Measurements from ENCODE around the gene DAB1.
"Not testable (repeated sequence)": the region's sequence is repeated elsewhere in the genome, so short reads cannot be mapped to it uniquely, and the experiment has no call there.

The DAB1 gene

DNA sequence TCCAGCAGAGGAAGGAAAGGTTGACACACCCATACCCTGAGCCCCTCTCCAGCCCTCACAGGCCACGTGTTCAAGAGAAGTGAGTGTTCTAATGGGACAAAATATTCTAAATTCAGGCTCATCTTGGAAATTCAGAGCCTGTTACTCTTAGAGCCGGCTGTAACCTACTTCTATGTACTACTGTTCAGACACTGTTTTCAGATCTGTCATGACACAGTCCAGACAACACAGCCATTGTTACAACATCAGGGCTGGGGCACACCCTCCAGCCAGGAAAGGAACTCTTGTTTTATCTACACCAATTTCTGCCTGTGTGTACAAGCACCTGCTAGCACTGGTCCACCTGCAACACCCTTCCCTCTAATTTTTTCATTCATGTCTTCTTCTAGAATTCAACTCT, 312.7 kb downstream of the DAB1 start:
- no peak for DNase-seq

DNA sequence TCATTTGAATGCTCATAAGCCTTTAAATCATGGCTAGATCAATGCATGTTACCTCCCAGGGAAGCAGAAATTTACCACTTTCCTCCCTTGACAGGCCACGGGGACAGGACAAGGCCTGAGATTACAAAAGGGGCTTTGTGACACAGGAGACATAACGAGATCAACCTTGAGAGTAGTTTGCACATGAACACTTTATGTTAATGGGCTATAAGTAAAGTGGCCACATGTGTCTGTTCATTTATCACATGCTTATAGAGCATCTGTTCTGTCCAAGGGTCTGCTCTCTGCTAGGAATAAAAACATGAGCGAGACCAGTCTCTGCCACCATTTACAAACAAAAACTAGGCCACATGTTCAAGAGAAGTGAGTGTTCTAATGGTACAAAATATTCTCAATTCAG, 314.0 kb downstream of the DAB1 start:
- no peak for DNase-seq

DNA sequence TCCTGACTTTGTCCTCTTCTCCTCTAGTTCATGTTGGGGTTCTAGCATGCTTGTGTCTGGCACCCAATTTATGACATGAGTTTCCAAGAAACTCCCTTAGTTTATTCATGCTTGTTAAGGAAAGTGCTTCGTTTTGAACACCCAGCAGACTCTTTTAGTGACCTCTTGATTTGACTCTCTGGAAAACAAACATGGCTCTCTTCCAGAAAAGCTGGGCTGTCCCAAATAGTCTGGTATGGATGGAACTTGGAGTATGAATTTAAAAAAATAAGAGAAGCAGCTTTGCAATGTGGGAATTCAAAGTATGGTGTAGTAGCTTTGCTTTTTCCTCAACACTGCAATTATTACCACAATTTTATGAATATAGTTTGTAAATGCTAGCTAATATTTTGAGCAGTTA, 314.6 kb downstream of the DAB1 start:
- no peak for DNase-seq

DNA sequence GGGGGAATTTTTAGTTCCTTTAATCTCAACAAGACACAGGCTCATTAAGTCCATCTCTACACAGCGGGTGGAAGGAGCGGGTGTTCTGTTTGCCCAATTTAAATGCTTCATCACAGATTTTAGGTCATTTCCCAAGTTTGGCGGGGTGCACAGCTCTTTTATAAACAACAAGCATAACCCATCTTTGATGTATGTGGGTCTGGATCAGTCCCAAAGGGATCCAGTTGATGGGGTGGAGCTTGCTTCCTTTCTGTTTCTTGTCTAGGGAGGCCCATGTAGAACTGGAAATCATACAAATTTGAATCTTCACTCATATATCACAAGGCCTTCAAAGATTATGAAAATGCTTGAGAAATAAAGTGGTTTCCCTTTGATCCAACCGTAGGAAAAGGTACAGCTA, 317.6 kb downstream of the DAB1 start:
- DNase-seq = no peak

DNA sequence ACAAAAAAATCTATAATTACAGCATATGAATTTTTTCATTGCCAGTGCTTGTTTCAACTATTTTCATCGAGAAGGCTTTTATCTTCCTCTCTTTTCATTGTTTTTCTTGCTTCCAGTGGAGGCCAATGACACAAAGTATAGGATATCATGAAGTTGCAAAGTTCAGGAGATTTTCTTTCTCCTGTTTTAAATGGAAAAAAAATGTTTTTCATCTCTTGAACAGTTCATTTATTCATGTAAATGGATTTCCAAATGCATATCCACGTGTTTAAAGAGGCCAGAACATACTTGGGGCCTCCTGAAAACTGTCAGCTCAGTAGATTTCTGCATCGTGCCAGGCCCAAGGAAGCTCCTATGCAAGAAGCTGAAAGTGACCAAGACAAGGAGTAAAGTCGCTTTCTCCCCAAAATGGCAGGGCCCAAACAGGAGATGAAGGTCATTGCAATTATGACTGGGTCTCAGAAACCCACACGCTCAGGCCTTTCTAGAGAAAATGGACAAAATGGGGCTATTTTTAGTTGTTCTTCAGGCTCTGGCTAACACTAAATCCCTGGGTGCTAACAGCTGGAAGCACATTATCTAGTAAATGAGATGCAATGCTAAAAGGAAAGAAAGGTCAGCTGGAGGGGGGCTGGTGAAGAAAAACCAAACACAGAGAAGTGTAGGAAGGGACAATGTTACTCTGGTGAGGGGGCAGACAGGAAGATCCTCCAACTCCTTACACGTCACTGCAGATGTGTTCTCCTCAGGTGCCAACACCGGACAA, 321.1 kb downstream of the DAB1 start:
- no peak for DNase-seq

- no peak for DNase-seq
These were observed 322.7 kb downstream of the DAB1 start for GRCh38 chr1:57101209-57101608.

GRCh38 chr1:57094749-57095148, 329.1 kb downstream of the DAB1 start:
- DNase-seq = no peak

DNA sequence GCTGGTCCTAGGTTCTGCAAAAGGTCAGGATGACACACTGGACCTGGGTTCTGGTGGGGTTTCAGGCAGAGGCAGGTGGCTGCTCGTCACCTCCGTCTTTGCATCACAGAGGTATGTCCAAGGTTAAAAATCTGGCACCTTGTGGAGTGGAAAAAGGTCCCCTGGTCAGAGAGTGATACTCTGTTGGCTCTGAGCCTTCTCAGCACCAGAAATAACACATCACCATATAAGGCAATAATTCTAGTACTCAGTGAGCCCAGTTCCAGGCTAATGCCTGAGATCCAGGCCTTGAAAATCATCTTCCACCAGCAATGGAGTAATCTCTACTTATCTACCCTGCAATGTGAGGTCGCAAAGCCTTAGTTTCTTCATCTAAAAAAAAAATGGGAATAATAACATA, 330.7 kb downstream of the DAB1 start:
- no peak for DNase-seq

DNA sequence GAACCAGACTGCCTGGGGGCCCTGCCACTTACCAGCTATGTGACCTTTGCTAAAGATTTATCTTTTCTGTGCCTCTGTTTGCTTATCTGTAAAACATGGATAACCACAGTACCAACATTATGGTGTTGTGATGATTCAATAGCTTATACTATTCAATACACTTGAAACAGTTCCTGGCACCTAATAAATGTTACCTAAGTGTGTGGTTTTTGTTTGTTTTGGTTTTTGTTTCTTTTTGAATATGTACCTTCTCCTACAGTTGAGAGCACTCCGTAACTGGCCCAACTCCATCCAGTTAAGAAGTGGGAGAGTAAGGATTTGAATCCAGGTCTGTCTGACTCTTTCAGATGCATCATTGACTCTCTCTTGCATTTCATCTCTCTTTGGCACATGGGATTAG, 332.2 kb downstream of the DAB1 start:
- no peak for DNase-seq

GRCh38 chr1:57089855-57090254, 334.0 kb downstream of the DAB1 start:
- DNase-seq = no peak

- no peak for DNase-seq
These were observed 334.6 kb downstream of the DAB1 start for GRCh38 chr1:57089221-57089620.

DNA sequence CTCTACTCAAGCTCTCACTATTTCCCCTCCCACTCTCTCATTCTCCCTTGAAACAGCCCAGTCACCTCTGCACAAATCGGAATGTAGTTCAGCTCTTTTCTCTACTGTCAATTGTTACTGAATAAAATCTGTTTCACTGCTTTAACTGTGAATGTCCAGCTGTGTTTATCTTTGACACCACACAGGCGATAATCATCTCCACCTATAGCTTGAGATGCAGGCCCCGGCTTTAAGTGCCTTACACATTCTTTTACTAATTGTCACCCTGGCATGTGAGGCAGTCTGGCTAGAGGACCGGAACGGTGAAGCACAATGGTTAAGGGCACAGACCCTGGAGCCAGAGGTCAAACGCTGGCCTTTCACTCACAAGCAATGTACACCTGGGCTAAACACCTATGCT, 335.2 kb downstream of the DAB1 start:
- no peak for DNase-seq

DNA sequence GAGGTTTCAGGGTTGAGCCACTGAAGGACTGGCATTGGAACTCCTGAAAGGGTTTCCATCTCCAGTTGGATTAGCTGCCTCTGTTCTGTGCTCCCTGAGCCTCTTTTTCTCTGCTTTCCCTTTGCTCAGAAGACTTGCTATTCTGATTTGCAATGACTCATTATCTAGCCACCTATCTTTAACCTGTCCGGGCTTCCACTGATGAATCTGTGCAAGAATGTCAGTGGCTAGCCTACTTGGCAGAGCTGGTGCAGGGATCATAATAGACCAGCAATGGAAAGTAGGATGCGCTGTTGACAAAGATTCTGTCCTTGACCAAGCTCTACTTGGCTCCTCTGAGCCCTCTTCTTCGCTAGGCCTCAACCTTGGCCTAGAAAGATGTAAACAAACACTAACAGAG, 336.2 kb downstream of the DAB1 start:
- not testable (repeated sequence) for DNase-seq

DNA sequence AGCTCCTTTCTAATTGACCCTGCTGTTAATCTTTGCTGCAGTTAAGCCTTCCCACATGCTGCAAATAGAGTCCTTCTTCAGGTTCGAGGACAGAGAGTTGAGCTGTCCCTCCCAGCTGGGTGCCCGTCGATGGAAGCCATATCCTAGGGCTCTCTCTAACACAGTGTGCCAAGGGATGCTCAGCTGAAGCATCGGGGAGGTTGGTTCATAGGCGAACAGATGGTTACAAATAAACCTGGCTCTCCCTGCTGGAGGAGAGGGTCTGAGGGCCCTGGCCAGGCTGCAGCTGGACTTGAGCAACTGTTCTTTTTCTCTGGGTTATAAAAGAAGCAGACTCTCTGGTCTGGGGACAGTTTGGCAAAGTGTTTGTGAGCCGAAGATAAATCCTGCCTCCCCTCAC, 337.7 kb downstream of the DAB1 start:
- no peak for DNase-seq

DNA sequence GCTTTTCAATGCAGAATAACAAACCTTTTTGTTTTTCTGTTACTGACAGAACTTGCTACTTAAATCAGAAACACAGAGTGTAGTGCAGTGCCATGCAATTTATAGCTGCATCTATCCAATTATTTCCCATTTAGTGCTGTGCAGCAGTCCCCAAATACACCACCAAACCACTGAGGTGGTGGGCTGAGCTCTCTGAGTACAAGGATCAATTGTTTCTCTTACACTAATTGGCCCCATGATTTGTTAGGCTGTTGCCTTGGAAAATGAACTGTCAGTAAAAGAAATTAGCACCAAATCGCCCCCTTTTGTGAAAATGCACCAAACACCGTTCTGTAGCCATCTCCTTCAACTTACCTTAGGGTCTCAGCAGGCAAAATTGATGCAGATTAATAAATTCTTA, 339.2 kb downstream of the DAB1 start:
- DNase-seq = no peak

DNA sequence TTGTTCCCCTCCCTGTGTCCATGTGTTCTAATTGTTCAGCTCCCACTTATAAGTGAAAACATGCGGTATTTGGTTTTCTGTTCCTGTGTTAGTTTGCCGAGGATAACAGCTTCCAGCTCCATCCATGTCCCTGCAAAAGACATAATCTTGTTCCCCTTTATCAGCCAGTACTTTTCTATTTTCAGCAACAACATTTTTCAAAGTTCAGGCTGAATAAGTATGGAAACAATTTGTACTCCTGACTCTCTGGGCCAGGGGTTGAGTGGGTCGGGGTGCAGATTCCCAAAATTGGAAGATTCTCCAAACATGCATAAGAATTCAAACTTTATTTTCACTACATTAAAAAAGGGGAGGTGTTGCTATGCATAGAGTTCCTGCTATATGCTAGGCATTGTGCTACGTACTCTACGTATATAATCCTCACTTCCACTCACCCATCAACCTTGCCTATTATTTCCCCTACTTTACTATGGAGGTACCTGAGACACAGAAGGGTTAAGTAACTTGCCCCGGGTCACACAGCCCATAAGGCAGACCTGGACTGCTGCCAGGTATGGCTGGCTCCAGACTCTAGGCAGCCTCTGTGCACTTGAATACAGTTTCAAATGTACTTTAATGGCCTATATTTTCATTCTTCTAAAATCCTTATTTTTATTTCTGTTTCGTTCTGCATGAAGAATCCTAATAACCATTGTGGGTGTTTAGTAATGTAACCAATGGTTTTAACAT, 341.0 kb downstream of the DAB1 start:
- DNase-seq = no peak

DNA sequence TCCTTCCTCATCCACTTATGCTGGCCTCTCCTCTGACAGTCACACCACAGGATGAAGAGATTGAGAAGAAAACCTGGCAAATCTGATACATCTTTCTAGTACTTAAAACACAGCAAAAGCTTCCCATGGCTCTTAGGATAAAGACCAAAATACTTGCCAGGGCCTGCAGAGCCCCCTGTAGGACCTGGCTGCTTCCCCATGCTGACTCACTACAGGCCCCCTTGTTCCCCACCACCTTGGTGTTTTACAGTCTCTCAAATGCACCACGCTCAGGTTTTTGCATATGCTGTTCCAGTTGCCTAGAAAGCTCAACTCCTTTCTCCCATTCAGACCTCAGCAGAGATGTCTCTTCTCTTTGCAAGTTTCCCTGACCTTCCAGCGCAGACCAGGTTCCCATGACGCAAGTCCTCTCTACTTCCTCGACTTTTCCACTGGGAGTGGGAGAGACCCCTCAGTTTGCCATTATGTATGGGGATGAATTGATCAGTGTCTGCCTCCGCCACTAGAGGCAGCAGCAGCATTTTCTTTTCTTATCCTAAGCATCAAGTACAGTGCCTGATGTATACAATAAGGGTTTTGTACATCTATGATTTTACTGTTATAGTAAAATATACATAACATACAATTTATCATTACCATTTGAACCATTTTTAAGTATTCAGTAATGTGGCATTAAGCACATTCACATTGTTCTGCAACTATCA, 344.3 kb downstream of the DAB1 start:
- peak; percentile 16 for DNase-seq

DNA sequence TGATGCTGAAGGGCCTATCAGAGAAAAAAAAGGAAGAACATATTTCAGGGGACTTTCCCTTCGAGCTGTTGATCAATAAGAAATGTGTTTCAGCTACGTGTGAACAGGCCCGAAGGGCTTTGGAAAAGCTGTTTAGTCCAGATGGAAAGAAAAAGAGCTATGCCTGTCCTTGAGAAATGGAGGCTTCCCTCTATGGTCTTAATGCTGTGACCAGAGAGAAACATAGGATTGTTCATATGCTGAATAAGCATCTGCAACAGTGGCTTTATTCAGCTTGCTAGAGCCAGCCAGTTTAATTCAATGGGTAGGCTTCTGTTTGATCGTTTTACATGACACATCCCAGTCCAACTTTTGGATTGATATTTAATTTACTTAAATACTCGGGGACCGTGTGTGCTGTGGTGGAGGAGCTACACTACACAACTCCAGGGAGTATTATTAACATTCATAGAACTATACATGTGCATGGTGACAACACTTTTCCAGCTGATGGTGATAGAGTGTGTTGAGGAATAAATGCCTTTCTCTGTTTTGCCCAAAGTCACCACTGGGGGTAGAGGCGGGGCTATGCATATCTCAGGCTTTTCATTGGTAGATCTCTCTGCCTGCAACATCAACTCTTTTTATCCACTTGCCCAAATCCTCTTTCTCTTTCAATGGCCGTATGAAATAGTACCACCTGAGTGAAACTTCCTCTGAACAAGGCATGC, 351.3 kb downstream of the DAB1 start:
- peak; percentile 24 for DNase-seq

DNA sequence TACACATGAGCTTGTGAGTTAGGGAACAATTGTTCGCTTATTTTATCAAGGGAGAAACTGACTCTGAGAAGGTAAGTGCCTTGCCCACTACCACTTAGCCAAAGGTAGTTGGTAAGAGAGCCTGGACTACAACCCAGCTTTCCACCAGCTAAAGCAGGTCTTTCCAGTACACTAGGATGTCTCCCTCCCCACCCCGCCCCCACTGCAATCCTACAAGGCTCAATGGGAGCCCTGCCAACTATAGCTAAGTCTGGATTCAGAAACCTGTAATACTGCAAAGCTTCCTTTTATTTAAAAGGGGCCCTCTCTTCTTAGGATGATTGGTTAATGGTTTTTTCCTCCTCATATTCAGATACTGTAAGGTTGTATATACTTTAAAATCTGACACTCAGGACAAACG, 356.0 kb downstream of the DAB1 start:
- no peak for DNase-seq

GRCh38 chr1:57066980-57067610, 356.8 kb downstream of the DAB1 start:
- DNase-seq = peak; percentile 9

DNA sequence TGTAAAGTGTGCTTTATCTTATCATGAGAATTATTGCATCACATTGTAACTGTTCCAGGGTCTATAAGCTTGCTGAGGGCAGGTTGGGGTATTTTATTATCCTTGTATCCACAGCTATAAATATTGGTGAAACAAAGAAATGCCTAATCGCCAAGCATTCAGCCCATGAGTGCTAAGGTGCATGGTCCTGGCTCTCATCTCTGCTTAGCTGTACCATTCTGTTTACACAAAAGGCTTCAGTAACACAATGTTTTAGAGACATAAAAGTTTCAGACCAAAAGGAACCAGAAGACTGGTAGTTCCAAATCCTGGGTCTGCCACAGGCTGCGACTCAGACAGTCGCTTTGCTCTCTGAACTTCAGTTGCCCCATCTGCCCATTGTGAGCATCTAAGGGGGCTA, 358.4 kb downstream of the DAB1 start:
- DNase-seq = no peak

GRCh38 chr1:57064379-57065140, 359.3 kb downstream of the DAB1 start:
- no peak for DNase-seq
